GM12878 (cell line): ENCODE measurements around the gene TBCK. TPM values are rescaled to one million over a fixed set of nuclear protein-coding genes. Genes with fewer than 3 reads are reported as not detected.

Experiments used
- ATAC-seq: fragments of 200-7000 bp; cut with Tn5 transposase; 3 replicates; pipeline ENCODE4 v1.9.1; 2020; ENCODE audit warnings: mild to moderate bottlenecking, moderate library complexity
- BruUV-seq: library from RNA; stranded (reverse); fragments of 400-500 nt; replicated peaks from 2 replicates; lab custom pipeline; 2021; lab: Mats Ljungman, UMichigan
- CTCF ChIA-PET: fragments of 300-600 bp; sonication (Branson Sonifier 250); formaldehyde crosslinking; extraction: SDS; loops from one replicate; lab custom pipeline; 2021; ENCODE audit warnings: inconsistent platforms; lab: Yijun Ruan, JAX
- POLR2A ChIA-PET: fragments of 350-600 bp; formaldehyde crosslinking; extraction: SDS; loops from one replicate; lab custom pipeline; 2021; ENCODE audit warnings: inconsistent platforms; lab: Charles Lee
- RAD21 ChIA-PET: fragments of 300-600 bp; sonication (Branson Sonifier 250); formaldehyde crosslinking; loops from one replicate; lab custom pipeline; 2023; ENCODE audit warnings: antibody characterized with exemption; ENCODE audit not compliant: unreplicated experiment; lab: Charles Lee
- SMC1A ChIA-PET: fragments of 300-600 bp; sonication (Branson Sonifier 250); formaldehyde crosslinking; loops from one replicate; lab custom pipeline; 2023; ENCODE audit not compliant: unreplicated experiment, uncharacterized antibody; lab: Charles Lee
- DNase-seq: peaks from one replicate; pipeline ENCODE4 v3.0.0-alpha.2; 2011; ENCODE audit warnings: low read depth, low spot score
- FAIRE-seq: peaks from 3 replicates; lab custom pipeline; 2011; peaks lifted over from hg19 to GRCh38; lab: Jason Lieb, UNC
- H2AFZ ChIP-seq: 2 replicates; pipeline ENCODE4 v1.6.0; 2011; ENCODE audit warnings: low read depth, low read length, control low read depth; ENCODE audit not compliant: control insufficient read depth
- H3K27ac ChIP-seq: 2 replicates; pipeline ENCODE4 v1.5.1; 2011; ENCODE audit warnings: control low read depth; ENCODE audit not compliant: control insufficient read depth, insufficient read depth
- H3K27me3 ChIP-seq, 2 experiments: replicated peaks in 1 of 2; 2 replicates each; pipeline versions ENCODE4 v1.6.0 to v1.6.1; 2011; ENCODE audit warnings: low read length in 1 of 2; ENCODE audit not compliant: control insufficient read depth in 2 of 2, insufficient read depth in 2 of 2
- H3K36me3 ChIP-seq, 2 experiments: 2 replicates each; pipeline ENCODE4 v1.5.1; 2011; ENCODE audit warnings: low read length in 1 of 2; ENCODE audit not compliant: control insufficient read depth in 2 of 2, insufficient read depth in 2 of 2
- H3K4me1 ChIP-seq: 2 replicates; pipeline ENCODE4 v1.6.1; 2011; ENCODE audit warnings: mild to moderate bottlenecking, low read length, moderate library complexity, mixed read lengths; ENCODE audit not compliant: control insufficient read depth, insufficient read depth
- H3K4me2 ChIP-seq: 2 replicates; pipeline ENCODE4 v1.6.0; 2011; ENCODE audit warnings: control low read depth; ENCODE audit not compliant: control insufficient read depth, insufficient read depth
- H3K4me3 ChIP-seq: fragments of 200-600 bp; sonication (generic); 2 replicates; pipeline ENCODE4 v1.5.1; 2016
- H3K79me2 ChIP-seq: 2 replicates; pipeline ENCODE4 v1.6.0; 2011; ENCODE audit warnings: low read length; ENCODE audit not compliant: control insufficient read depth, insufficient read depth
- H3K9ac ChIP-seq: 2 replicates; pipeline ENCODE4 v1.8.0; 2011; ENCODE audit warnings: low read length, control low read depth, mixed read lengths; ENCODE audit not compliant: control insufficient read depth, insufficient read depth
- H3K9me3 ChIP-seq: replicated peaks from 3 replicates; pipeline ENCODE4 v1.5.1; 2011; ENCODE audit warnings: mild to moderate bottlenecking, low read length; ENCODE audit not compliant: control insufficient read depth, insufficient read depth
- H4K20me1 ChIP-seq: 2 replicates; pipeline ENCODE4 v1.6.0; 2011; ENCODE audit not compliant: control insufficient read depth, insufficient read depth
- FOXK2 ChIP-seq: fragments of 450-650 bp; IDR thresholded peaks from 2 replicates; pipeline ENCODE4 v1.6.1; 2017; ENCODE audit warnings: mild to moderate bottlenecking, moderate library complexity
- MXI1 ChIP-seq: fragments of 150-350 bp; IDR thresholded peaks from 2 replicates; pipeline ENCODE4 v1.6.1; 2011; ENCODE audit warnings: low read depth, mild to moderate bottlenecking, inconsistent platforms, low read length, improper control_type of control experiment
- PAX8 ChIP-seq: fragments of 450-650 bp; IDR thresholded peaks from 2 replicates; pipeline ENCODE4 v1.6.1; 2017; ENCODE audit warnings: mild to moderate bottlenecking, moderate library complexity
- SUPT20H ChIP-seq: IDR thresholded peaks from 2 replicates; pipeline ENCODE4 v1.6.1; 2011; ENCODE audit warnings: low read depth, mild to moderate bottlenecking, low read length, moderate library complexity, borderline replicate concordance; ENCODE audit not compliant: control insufficient read depth
- ZNF24 ChIP-seq: fragments of 450-650 bp; IDR thresholded peaks from 2 replicates; pipeline ENCODE4 v1.6.1; 2017; ENCODE audit warnings: antibody characterized with exemption, mild to moderate bottlenecking
- WGBS: methylation state at CpG from one replicate; pipeline ENCODE4 v1.1.6; 2016; ENCODE audit warnings: low lambda C conversion rate; ENCODE audit not compliant: insufficient replicate concordance, insufficient coverage; ENCODE audit errors: missing lambda C conversion rate; 5-methylcytosine and 5-hydroxymethylcytosine counted together
- in situ Hi-C: fragments of 300-500 bp; cut with MboI; formaldehyde crosslinking; loops from 9 replicates; pipeline ENCODE4 v1.14.3; 2018; ENCODE audit warnings: mixed read lengths
- intact Hi-C: fragments of 100-400 bp; cut with micrococcal nuclease; formaldehyde crosslinking; loops from one replicate; pipeline ENCODE4 v1.14.2; 2022; ENCODE audit not compliant: unreplicated experiment
- polyA plus RNA-seq, 11 experiments: library from polyadenylated mRNA; depleted of rRNA in 4 of 11; unstranded in 6 of 11; stranded (reverse) in 5 of 11; fragments of >200 nt; fragmentation: Nextera tagmentation in 4 of 11; fragmentation: Illumina TruSeq in 1 of 11; extraction: Ambion mirVana in 4 of 11; extraction: Trizol in 1 of 11; gene quantifications; 1 replicate in 1 of 11; 2 replicates in 10 of 11; pipeline versions ENCODE4 v1.2.1 to v1.2.3, GENCODE V29; 2011 to 2016; ENCODE audit warnings: inconsistent platforms in 2 of 11, missing spikeins in 2 of 11, low read depth in 1 of 11
- total RNA-seq, 4 experiments: library from RNA; depleted of rRNA in 3 of 4; stranded (reverse); fragments of >200 nt in 3 of 4; fragmentation: Illumina TruSeq in 1 of 4; extraction: Trizol in 1 of 4; gene quantifications; 2 replicates each; pipeline versions ENCODE4 v1.2.1 to v1.2.3, GENCODE V29; 2013 to 2021
- TF ChIP-seq, protein P1 (sequence below): IDR thresholded peaks from 2 replicates; pipeline ENCODE4 v1.6.1; 2012; ENCODE audit warnings: improper control_type of control experiment, low read depth, low read length; ENCODE audit not compliant: insufficient replicate concordance
- TF ChIP-seq, protein P2 (sequence below), 3 experiments: IDR thresholded peaks in 2 of 3; conservative IDR thresholded peaks in 1 of 3; 2 replicates each; pipeline ENCODE4 v1.5.1; 2011; ENCODE audit warnings: low read depth in 3 of 3, low read length in 3 of 3, mild to moderate bottlenecking in 3 of 3, control low read depth in 2 of 3, moderate library complexity in 2 of 3, inconsistent platforms in 1 of 3, mixed read lengths in 1 of 3; ENCODE audit not compliant: control insufficient read depth in 2 of 3, insufficient read depth in 1 of 3; ENCODE audit errors: extremely low read depth in 1 of 3

TBCK gene
- total and polyA plus RNA-seq, 10 of the 15 experiments (the other 5 are each of a cell fraction or from before 2014, with no cell fraction given), result 4.1 to 30.3 (median 20.2) TPM

DNA sequence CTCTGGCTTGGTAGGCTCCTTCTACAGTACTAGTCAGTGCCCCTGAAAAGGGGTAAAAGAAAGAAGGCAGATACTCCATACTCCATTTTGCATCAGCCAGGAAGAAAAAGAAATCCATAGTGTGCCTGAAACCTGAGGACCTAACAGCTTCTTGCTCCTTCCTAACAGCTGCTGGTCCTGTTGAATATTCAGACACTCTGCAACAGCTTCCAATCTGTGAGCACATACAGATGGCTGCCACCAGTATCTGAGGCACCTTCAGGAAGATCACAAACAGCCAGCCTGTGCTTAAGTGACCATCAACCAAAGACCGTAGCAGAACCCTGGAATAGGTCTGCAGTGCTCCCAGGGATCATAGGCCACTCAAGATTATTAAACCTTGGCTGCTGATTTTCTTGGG is 48.3 kb upstream of the TBCK start:
- no peak for DNase-seq
- no peak for FAIRE-seq
- ChIA-PET CTCF (interaction anchor here (1.2 kb wide), 1 partner anchor 11 kb away, joined by 3 read pairs; no protein-coding TSS in a partner anchor), SMC1A (interaction anchor here (0.7 to 1.5 kb wide), 4 partner anchors 10 to 162 kb away, joined by 3 read pairs; no protein-coding TSS in a partner anchor), RAD21 (no interaction called here), POLR2A (no interaction called here)
- WGBS, result 0% methylated on average over 1 of the region's 1 CpG
- Histone ChIP-seq H2AFZ (no peak overlapping the region), H3K27ac (no peak overlapping the region), H3K9ac (no peak overlapping the region), H3K4me3 (no peak overlapping the region), H3K4me2 (no peak overlapping the region), H3K4me1 (no peaks in the 10 kb centered on the region), H3K79me2 (no peaks in the 10 kb centered on the region), H3K9me3 (no peaks in the 10 kb centered on the region), H3K27me3 (no peaks in the 10 kb centered on the region), H4K20me1 (no peaks in the 10 kb centered on the region), H3K36me3 (no peaks in the 10 kb centered on the region)
- no TSS peak for BruUV-seq
- ATAC-seq, result no peak
- TF ChIP-seq ZNF24 (no peak), PAX8 (no peak), SUPT20H (no peak), MXI1 (no peak), FOXK2 (no peak)
- TF ChIP-seq, protein P1, sequence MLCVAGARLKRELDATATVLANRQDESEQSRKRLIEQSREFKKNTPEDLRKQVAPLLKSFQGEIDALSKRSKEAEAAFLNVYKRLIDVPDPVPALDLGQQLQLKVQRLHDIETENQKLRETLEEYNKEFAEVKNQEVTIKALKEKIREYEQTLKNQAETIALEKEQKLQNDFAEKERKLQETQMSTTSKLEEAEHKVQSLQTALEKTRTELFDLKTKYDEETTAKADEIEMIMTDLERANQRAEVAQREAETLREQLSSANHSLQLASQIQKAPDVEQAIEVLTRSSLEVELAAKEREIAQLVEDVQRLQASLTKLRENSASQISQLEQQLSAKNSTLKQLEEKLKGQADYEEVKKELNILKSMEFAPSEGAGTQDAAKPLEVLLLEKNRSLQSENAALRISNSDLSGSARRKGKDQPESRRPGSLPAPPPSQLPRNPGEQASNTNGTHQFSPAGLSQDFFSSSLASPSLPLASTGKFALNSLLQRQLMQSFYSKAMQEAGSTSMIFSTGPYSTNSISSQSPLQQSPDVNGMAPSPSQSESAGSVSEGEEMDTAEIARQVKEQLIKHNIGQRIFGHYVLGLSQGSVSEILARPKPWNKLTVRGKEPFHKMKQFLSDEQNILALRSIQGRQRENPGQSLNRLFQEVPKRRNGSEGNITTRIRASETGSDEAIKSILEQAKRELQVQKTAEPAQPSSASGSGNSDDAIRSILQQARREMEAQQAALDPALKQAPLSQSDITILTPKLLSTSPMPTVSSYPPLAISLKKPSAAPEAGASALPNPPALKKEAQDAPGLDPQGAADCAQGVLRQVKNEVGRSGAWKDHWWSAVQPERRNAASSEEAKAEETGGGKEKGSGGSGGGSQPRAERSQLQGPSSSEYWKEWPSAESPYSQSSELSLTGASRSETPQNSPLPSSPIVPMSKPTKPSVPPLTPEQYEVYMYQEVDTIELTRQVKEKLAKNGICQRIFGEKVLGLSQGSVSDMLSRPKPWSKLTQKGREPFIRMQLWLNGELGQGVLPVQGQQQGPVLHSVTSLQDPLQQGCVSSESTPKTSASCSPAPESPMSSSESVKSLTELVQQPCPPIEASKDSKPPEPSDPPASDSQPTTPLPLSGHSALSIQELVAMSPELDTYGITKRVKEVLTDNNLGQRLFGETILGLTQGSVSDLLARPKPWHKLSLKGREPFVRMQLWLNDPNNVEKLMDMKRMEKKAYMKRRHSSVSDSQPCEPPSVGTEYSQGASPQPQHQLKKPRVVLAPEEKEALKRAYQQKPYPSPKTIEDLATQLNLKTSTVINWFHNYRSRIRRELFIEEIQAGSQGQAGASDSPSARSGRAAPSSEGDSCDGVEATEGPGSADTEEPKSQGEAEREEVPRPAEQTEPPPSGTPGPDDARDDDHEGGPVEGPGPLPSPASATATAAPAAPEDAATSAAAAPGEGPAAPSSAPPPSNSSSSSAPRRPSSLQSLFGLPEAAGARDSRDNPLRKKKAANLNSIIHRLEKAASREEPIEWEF, result no peak
- TF ChIP-seq, protein P2, sequence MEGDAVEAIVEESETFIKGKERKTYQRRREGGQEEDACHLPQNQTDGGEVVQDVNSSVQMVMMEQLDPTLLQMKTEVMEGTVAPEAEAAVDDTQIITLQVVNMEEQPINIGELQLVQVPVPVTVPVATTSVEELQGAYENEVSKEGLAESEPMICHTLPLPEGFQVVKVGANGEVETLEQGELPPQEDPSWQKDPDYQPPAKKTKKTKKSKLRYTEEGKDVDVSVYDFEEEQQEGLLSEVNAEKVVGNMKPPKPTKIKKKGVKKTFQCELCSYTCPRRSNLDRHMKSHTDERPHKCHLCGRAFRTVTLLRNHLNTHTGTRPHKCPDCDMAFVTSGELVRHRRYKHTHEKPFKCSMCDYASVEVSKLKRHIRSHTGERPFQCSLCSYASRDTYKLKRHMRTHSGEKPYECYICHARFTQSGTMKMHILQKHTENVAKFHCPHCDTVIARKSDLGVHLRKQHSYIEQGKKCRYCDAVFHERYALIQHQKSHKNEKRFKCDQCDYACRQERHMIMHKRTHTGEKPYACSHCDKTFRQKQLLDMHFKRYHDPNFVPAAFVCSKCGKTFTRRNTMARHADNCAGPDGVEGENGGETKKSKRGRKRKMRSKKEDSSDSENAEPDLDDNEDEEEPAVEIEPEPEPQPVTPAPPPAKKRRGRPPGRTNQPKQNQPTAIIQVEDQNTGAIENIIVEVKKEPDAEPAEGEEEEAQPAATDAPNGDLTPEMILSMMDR (IDR thresholded peaks at IDR 0.05 in 2 of 3, conservative IDR thresholded peaks at IDR 0.05 in 1 of 3; ENCODE audit: control insufficient read depth in 2 of 3, extremely low read depth in 1 of 3, insufficient read depth in 1 of 3, low read depth in 3 of 3, low read length in 3 of 3), result no peak
- in situ Hi-C loops, result no loop called here
- intact Hi-C loops, result no loop called here
